NCI-H82 (cell line): ENCODE measurements around the gene CST3.
"Not testable (repeated sequence)": the region's sequence is repeated elsewhere in the genome, so short reads cannot be mapped to it uniquely, and the experiment has no call there.

Experiments used
- DNase-seq: peaks from one replicate; lab custom pipeline; 2025; lab: John Stamatoyannopoulos, UW

CST3 gene

DNA sequence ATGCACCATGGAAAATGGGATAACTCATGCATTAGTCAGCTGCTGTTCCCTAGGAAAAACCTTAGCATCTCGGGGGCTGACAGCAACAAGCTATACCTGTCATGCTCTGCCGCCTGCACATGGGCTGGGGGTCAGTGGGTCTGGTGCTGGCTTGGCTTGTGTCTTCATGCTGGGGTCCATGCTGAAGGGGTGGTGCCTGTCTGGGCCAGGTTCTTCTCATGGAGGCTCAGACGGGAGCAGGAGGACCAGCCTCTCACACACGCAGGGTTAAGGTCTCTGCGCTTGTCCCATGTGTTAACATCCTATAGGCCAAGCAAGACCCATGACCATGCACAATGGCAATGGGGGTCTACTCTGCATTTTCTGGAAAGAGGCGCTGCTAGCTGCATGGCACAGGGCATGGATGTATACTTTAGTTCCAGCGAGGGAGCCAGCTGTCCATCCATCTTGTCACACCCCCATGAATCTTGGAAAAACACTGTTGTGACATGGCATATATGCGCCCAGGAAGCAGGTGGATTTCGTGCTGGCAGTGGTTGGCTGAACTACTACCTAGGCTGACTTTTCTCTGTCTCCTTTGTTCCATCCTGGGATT, 24.6 kb upstream of the CST3 start:
- no peak for DNase-seq

DNA sequence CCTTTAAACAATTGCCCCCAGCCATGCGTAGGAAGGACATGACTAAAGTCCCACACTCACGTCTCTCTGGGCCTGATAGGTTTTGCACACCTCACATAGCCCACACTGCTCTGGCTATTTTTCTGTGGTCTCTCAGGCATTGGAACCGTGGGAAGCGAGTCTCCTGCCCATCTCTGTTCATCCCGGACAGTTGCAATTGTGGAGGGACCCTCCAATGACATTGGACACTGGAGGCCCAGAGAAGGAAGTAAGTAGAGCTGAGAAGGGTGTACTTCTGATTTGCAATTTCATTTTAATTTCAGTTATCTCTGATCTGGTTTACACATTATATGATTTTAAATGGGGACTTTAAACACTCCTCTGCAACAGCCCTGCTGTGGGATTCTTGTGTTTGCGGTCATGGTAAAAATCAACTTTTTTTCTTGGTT, 23.3 kb upstream of the CST3 start:
- no peak for DNase-seq

DNA sequence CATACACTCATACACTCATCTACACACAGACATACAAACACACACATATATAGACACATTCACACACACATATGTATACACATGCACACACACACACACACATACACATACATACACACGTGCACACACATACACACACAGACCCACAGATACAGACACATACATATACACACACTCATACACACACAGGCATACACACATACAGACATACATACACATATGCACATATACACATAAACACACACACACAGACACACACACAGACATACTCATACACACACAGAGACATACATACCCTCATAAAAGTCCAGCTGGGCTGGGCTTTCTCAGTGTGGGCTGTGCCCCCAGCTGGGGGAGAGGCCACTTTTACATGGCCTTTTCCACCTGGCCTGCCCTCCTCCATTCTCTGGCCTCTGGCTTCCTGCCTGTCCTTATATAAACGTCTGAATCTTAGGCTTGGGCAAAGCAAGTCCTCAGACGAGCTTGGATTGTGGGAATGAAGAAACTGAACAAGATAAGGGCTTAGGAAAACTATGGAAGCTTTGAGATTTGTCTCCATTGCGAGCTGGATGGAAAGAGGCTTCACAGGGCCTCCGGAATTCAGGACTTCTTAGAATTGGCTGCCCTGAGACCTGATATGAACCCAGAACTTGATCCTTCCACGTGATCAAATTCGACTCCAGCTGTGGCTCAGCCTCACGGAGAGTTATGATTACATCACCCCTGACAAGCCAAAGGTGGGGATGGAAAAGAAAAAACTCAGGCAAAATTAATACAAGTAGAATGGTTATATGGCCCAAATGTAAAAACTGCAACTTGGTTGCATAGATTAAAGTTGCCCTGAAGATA, 22.5 kb upstream of the CST3 start:
- peak; percentile 62 for DNase-seq

DNA sequence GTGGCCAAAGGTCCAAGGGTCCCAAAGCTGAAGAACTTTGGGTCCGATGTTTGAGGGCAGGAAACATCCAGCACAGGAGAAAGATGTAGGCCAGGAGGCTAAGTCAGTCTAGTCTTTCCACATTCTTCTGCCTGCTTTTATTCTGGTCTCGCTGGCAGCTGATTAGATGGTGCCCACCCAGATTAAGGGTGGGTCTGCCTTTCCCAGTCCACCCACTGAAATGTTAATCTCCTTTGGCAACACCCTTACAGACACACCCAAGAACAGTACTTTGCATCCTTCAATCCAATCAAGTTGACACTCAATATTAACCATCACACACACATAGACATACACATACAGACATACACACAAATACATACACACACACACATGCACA, 21.8 kb upstream of the CST3 start:
- not testable (repeated sequence) for DNase-seq

DNA sequence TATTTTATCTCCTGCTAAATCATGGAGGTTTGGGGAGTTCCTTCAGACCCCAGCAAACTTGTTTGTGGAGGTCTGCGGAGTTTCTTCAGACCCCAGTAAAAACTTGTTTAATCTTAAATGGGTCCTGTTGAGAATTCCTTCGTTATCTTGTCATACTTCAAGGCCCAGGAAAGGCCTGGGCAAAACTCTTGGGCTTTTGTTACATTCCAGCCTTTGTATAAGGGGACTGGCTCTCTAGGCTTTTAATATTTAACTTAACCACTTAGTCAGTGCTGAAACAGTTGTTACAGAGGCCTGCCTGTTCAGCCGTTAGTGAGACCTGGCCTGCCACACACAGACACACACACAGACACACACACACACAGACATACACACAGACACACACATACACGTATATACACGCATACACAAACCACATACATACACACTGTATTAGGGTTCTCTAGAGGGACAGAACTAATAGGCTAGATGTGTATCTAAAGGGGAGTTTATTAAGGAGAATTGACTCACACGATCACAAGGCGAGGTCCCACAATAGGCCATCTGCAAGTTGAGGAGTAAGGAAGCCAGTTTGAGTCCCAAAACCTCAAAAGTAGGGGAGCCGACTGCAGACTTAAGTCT, 21.3 kb upstream of the CST3 start:
- no peak for DNase-seq

DNA sequence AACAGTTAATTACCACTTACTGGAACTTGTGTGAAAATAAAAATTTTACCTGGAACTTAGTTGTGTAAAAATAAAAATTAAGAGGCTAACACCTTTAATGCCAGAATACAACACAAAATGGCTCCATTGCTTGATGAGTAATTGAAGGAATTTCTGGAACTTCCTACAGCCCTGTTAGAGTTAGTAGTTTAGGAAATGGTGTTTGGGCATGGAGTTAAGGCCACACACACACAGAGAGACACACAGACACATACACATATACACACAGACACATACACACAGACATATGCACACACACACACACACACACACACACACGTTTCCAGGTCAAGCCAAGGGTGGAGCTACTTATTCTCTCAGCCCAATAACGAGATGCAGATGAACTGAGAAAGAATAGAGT, 20.6 kb upstream of the CST3 start:
- no peak for DNase-seq

DNA sequence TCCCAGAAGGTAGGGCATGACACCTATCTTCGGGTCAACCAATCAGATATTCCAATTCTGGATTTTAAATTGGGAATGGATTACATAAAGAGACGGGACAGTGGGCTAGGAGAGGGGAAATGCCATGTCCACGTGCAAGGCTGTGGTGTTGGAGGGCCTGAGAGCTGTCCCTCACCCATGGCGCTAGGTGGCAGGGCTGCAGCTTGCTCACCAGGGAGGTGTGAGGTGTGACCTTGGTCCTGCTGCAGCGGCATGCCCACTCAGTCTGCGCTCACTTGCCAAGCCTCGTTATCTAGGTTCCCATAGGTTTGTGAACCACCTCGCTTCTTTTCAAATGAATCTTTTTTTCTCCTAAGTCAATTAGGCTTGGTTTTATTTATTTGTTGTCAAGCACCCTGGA, 19.4 kb upstream of the CST3 start:
- no peak for DNase-seq

DNA sequence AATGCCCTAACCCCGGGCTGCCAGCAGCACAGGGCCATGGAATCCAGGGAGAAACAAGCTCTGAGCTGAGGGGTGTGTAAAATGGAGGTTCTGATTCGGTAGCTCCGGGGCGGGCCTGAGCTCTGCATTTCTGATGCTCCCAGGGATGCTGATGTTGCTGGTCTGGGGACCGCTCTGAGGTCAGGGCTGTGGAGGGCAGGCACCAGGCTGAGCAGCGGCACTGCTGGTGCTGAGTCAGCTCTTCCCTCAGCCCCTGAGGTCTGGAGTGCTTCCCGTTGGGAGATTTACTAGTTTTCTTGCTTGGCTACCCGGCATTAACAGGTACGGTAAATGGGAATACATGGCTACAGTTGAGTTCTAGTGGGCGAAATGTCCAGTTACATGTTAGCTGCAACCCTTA, 18.6 kb upstream of the CST3 start:
- DNase-seq: no peak

GRCh38 chr20:23655491-23656211, 17.9 kb upstream of the CST3 start:
- DNase-seq: no peak

DNA sequence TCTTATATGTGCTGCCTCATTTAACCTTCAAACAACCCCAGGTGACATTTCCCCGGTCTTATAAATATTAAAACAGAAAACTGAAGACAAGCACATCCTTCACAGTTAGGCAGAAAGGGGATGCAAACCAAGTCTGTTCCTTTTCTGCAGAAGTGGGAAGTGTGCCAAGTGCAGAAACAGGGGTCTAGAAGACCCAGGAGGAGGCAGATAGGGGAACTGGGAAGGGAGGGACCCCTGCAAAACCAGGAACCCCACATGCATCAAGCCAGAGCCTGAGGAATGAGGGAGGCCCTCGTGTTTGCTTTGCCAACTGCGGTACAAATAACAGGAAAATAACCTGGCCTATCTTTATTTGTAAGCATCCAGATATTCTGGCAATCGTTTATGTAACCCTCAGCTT, 17.0 kb upstream of the CST3 start:
- no peak for DNase-seq

- no peak for DNase-seq
Measured at GRCh38 chr20:23654000-23654399, 16.2 kb upstream of the CST3 start.

GRCh38 chr20:23653400-23653938, 15.7 kb upstream of the CST3 start:
- no peak for DNase-seq

DNA sequence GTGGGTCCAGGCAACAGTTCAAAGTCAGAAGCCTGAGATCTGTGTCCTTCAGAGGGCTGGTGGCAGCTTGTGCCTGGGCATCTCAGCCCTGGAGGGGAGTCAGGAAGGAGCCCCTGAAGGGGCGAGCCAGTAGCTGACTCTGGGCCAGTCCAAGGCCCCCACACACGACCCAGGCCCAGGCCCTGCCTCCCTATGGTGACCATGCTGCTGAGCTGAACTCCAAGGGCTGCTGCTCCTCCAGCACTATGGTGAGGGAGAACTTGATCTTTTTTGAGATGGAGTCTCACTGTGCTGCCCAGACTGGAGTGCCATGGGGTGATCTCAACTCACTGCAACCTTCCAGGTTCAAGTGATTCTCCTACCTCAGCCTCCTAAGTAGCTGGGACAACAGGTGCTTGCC, 15.2 kb upstream of the CST3 start:
- DNase-seq: no peak

- DNase-seq: no peak
Measured at GRCh38 chr20:23652371-23652770, 14.6 kb upstream of the CST3 start.

DNA sequence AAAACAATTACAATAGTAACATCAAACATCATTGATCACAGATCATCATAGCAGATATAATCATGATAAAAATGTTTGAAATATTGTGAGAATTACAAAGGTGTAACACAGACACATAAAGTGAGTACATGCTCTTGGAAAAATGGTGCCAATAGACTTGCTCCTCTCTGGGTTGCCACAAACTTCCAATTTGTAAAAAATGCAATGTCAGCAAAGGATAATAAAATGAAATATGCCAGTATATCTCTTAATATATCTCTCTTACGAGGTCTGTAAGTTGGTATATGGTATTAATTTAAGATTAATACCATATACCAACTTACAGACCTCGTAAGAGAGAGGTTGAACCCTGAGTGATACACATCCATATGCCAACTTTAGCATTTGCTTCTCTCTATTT, 13.4 kb upstream of the CST3 start:
- no peak for DNase-seq

DNA sequence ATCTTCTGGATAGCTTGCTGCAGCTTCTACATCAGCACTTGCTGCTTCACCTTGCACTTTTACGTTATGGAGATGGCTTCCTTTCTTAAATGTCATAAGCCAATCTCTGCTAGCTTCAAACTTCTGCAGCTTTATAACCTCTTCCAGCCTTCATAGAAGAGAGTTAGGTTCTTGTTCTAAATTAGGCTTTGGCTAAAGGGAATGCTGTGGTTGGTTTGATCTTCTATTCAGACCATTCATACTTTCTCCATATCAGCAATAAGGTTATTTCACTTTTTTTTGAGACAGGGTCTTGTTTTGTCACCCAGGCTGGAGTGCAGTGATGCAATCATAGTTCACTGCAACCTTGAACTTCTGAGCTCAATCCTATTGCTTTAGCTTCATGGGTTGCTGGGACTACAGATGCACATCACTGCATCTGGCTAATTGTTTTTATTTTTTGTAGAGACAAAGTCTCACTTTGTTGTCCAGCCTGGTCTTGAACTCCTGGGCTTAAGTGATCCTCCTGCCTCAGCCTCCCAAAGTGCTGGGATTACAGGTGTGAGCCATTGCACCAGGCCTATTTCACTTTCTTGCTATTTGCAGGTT, 12.2 kb upstream of the CST3 start:
- no peak for DNase-seq

DNA sequence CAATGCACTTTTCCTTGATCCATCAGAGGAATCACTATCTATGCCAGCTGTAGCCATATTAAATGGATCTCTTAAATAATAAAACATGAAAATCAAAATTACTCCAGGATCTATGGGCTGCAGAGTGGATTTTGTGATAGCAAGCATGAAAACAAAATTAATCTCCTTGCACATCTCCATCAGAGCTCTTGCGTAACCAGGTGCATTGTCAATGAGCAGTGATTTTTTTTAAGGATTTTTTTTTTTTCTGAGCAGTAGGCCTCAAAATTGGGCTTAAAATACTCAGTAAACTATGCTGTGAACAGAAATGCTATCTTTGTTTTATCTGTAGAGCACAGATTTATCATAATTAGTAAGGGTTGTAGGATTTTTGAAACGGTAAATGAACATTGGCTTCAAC, 11.5 kb upstream of the CST3 start:
- DNase-seq: no peak

DNA sequence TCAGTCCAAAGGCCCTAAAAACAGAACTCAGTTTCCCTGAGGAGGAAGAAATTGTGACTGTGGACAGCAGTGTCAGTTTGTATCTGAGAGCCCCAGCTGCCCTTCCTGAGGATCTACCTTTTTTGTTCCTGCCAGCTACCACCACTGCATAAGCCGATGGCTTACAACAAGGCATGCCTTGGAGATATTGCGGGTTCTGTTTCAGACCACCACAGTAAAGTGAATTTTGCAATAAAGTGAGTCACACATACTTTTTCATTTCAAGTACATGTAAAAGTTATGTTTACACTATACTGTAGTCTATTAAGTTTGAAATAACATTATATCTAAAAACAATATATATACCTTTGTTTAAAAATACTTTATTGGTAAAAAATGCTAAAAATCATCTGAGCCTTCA, 9.6 kb upstream of the CST3 start:
- no peak for DNase-seq

DNA sequence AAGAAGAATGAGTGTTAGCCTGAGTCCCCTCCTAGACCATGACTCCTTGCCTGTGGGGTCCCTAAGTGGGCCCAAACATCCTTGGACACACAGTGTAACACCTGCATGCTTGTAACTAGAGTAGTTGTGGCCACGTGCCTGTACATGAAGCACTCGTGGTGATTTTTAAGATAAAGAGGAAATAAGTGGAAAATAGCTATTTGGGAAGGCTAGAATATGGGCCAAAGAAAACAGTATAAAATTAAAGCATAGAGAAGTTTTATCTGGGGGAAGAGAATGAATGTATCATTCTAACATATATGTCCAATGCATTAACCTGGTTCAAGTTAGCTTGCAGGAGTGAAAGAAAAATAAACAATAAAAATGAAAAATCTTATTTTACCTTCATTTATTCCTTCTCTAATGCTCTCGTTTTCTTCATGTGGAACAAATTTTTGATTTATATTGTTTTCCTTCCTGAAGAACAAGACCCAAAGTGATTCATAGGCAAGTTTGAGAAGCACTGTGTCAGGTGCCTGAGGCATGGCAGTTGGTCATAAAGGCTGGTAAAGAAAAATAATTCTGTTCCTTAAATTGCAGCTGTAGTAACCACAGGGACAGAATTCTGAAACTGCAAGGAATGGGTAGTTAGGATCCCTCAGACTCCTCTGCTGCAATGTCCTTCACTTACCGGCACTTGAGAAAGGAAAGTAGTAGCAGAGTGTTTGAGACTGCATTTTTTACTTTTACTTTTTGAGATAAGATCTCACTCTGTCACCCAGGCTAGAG, 8.5 kb upstream of the CST3 start:
- no peak for DNase-seq

GRCh38 chr20:23645575-23645974, 7.8 kb upstream of the CST3 start:
- no peak for DNase-seq

DNA sequence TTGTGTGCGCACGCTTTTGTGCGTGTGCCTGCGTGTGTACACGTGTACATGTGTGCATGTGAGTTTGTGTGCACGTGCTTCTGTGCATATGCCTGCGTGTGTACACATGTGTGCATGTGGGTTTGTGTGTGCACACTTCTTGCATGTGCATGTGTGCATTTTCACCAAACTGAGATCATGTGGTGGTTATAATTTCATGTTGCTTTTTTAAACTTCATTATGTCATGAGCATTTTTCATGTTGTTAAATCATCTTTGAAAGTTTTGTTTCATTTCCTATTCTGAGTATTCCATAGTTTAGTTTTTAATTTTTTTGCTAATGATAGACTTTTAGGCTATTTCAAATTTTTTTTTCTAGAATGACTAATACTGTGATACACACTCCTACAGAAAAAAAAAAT, 6.4 kb upstream of the CST3 start:
- no peak for DNase-seq
